Left forelimb (tissue), 1 donor: ENCODE results near the gene CREBRF.
"Not testable (repeated sequence)": the region's sequence is repeated elsewhere in the genome, so short reads cannot be mapped to it uniquely, and the experiment has no call there.

ENCODE experiments used
- DNase-seq: peaks from one replicate; pipeline ENCODE4 v3.0.0-alpha.2; 2018; ENCODE audit warnings: low spot score

Gene CREBRF

GRCh38 chr5:173039188-173039587, 17.0 kb upstream of the CREBRF start:
- no peak for DNase-seq

- no peak for DNase-seq
Measured at GRCh38 chr5:173039964-173040363, 16.2 kb upstream of the CREBRF start.

DNA sequence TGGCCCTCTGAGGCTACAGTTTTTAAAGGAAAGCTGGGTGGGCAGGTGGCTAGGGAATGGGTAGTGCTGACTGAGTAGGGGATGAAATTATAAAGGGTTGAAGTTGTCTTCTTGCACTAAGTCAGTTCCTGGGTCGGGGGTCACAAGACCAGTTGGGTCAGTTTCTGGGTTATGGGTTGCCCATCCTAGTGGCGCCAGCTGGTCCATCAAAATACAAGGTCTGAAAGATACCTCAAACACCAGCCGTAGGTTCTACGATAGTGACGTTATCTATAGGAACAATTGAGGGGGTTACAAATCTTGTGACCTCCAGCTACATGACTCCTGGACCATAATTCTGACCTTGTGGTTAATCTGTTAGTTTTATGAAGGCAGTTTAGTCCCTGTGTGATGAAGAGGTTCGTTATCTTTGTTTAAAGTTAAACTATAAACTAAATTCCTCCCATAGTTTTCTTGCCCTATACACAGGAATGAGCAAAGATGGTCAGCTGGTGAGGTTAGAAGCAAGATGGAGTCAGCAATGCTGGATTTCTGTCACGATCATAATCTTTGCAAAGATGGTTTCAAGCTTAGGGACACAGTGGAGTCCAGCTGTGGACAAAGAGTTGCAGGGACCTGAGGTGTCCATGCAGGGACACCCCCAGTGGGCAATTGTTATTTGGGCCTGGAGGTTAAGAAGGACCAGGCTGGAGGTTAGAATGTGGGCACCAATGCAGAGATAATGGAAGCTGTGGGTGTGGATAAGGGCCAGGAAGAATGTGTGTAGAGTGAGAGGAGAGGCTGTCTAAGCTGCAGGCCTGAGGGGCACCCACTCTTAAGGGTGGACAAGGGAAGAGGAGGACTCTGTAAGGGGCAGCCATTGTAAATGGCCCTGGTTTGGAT, 14.0 kb upstream of the CREBRF start:
- no peak for DNase-seq

DNA sequence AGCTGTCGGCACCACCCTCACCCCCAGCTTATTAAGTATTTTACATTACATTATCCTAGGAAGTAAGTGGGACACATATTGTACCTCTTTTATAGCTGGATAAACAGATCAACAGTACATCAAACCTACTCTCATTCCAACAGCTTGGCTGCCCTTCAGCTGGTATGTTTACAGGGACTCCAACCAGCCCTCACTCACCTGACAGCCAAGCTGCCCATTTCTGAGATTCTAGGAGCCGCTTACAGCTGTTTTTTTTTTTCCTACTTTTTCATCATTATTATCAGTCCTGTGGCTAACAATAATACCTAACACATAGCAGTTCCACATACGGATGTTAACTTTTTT, 13.4 kb upstream of the CREBRF start:
- no peak for DNase-seq

GRCh38 chr5:173045474-173045873, 10.7 kb upstream of the CREBRF start:
- no peak for DNase-seq

GRCh38 chr5:173047096-173047837, 8.9 kb upstream of the CREBRF start:
- DNase-seq, result not testable (repeated sequence)

DNA sequence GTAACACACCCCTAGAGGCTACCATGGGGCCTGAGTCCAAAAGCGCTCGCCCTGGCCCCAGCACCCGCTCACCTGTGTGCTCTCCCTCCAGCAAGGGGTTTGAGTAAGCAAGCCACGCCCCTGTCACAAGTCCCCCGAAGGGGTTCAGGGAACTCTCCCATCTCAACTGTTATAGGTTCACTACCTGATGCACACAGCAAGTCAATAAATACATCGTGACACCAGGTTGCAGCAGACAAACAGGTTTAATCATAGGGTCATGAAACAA, 8.4 kb upstream of the CREBRF start:
- no peak for DNase-seq

DNA sequence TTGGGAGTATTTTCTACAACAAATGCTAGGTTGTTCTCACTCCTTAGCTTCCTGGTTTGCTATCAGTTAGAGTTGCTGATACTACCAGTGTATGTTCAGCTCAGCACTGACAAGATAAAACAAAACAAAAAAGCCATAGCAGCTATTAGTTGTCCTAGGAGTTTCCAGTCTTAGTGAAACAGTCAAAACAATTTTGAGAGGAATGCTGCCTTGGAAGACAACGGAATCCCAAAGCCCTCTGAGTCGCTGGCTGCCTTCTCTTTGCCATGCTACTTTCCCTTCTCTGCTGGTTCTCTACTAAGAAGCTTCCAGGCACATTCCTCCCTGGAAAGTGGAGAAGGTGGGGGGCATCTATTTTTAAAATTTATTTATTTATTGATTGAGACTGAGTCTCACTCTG, 5.4 kb upstream of the CREBRF start:
- no peak for DNase-seq

DNA sequence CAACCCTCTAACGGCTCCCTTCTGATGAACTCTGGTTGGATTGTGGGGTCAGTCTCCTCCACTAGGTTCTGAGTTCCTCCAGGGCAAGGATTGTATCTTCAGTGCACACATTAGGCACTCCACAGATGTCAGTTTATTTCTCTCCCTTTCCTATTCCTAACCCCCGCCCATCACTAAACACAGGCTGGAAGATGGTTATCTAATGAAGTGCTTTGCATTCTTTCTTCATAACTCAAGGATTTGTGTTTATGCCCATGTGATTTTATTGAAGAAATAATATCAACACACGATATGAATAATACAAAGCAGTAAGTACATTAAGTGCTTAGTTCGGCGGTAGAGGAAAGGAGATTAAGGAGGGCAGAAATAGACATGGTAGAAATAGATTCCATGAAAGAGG, 4.4 kb upstream of the CREBRF start:
- no peak for DNase-seq

DNA sequence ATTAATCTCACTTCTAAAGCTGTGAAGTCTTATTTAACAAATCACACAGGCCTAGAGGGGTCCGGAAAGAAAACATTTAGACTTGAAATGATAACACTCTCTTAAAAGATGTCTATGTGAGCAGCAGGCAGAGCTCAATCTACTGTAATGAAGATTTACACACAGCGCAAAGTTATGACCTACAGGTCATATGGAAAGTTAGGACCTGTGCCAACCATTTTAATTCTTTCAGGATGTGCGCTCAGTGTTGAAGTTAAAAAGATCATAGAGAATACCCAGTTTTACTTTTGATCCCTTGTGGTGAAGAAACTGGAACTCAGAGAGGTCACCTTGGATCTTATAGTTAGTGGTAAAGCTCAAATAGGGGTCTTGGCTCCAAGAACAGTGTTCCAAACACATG, 3.1 kb upstream of the CREBRF start:
- DNase-seq, result no peak

DNA sequence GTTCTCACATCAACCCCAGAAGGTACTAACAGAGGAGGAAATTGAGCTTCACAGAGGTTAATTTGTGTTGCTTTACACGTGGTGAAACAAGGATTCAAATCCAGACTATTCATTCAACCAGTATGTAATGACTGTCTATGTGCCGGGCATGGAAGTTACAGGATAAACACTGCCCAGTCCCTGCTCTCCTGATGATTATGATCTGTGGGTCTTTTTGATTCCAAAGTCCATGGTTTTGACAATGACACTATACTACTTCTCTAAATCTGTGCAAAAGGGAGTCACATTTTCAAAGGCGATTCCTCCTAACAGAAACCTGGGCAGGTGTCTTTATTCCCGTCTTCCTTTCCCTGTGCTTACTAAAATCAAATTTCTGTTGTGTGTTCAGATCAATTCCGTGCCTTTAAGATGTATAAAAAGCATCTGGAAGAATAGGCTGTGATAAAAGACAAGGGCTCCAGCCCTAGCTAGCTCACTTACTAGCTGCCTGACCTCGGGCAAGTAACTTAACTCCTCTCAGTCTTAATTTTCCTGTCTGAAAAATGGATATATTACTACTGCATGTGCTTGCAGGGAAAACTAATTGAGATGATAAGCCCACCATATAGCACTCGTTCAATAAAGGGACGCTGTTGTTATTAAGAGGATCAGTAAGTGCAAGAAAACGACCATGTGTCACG, 970 bp upstream of the CREBRF start:
- DNase-seq, result no peak

DNA sequence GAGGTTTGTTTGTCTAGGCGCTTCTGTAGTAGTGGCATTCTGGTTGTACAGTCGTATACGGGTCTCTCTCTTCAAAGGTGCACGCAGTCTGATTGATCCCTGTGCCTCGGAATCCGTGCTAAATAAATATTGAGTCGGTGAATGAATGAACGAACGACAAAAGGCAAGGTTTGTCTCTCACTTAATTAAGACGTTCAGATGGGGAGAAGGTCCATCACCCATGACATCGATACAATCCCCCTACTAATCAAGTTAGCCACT, 500 bp upstream of the CREBRF start:
- no peak for DNase-seq

- no peak for DNase-seq
Measured at GRCh38 chr5:173056783-173057061, 570 bp downstream of the CREBRF start.

DNA sequence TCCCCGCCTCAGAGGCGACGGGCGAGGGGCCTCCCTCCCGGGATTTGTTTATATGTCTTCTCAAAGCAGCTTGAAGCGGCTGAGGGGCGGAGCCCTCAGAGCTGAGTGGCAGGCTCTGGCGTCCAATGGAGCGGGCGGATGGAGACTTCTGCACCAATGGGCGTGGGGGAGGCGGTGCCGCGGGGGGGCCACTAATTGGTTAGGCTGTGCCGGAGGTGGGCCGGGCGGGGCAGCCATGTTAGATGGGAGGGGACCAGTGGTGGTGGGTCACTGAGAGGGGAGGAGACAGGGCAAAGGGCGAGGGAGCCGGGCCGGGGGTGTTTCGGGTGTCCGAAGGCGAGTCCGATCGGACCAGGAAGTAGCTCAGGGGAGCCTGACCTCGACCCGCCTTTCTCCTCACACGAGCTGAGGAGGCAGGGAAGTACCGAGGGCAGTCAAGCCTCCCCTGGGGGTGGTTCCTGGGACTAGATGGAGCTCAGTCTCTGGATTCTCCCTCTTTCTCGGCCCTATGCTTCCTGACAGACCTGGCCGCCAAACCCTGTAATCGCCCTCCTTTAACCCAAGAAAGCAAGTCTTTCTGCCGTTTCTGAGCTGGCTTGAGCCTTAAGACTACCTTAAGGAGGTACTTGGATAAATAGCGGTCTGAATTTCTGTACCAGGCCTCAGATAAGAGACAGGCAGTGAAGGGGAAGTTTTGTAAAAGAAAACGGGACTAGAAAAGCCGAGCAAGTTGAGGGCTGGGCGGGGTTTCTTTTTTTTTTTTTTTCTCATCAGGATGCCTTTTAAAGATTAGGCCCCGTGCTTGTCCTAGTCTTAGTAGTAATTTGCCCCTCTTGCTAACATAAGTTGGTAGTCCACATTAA, 1.1 kb downstream of the CREBRF start:
- DNase-seq, result peak; percentile 99

DNA sequence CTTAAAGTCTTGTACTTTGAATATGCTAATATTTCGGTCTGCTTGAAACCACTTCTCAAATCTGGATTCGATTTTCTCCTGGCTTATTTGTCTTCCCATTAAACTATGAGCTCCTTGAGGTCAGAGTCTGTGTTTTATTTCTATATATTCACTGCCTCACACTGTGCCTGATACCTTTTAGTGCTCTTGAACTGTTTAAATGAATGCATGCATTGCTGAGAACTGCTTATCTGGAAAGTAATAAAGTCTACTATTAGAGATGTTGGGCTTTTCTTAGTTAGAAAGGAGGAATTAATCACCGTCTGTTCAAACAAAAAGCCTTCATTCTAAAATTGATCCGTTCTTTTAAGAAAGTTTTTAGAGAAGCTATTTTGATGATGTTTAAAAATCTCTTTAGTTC, 6.0 kb downstream of the CREBRF start:
- DNase-seq, result no peak

DNA sequence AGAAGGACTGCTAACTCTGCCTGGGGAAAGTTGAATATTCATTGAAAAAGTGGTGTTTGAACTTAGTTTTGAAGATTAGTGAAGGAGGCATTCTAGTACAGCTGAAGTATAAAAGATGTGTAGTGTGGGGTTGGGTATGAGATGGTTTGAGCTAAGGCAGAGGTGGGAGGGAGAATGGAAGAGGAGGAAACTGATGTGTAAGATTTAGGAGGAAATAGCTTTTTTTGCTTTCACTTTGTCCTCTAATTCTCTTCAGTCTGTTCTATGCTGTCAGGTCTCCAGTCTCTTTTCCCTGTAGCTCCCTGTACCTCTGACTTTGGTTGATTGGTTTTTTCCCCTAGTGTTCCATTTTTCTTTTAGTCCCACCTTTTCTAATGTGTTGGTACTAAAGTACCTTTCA, 9.0 kb downstream of the CREBRF start:
- no peak for DNase-seq

DNA sequence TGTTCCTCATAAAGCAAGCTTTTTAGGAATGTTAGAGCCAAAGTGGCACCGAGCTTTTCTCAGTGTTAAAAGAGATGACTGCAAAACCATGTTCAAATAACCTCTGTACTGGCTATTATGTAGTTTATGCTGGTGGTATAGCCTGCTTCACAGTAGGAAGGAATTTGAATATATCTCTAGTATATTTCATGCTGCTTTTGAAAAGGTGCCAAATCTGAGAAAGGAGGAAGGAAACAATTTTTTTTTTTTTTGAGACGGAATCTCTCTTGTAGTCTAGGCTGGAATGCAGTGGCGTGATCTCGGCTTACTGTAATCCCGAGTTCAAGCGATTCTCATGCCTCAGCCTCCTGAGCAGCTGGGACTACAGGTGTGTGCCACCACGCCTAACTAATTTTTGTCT, 13.5 kb downstream of the CREBRF start:
- no peak for DNase-seq

- no peak for DNase-seq
Measured at GRCh38 chr5:173075137-173075843, 19.1 kb downstream of the CREBRF start.

DNA sequence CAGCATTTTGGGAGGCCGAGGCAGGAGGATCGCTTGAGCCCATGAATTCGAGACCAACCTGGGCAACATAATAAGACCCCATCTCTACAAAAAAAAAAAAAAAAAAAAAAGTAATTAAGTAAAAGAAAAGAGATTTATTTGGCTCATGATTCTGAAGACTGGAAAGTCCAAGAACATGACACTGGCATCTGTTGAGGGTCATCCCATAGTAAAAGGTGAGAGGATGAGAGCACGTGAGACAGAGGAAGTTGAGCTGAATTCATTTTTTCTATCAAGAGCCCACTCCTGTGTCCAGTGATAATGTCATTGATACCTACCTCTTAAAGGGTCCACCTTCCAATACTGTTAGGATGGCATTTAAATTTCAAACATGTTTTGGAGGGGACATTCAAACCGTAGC, 19.8 kb downstream of the CREBRF start:
- DNase-seq, result no peak

DNA sequence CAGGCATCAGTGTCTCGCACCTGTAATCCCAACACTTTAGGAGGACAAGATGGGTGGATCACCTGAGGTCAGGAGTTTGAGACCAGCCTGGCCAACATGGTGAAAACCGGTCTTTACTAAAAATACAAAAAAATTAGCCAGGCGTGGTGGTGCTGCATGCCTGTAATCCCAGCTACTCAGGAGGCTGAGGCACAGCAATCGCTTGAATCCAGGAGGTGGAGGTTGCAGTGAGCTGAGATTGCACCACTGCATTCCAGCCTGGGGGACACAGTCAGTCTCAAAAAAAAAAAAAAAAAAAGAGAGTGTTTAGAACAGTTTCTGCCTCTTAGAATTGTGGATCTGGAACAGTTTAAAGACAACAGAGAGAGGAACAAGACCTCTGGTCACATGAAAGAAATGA, 20.3 kb downstream of the CREBRF start:
- not testable (repeated sequence) for DNase-seq

- no peak for DNase-seq
Measured at GRCh38 chr5:173078878-173079277, 22.7 kb downstream of the CREBRF start.

DNA sequence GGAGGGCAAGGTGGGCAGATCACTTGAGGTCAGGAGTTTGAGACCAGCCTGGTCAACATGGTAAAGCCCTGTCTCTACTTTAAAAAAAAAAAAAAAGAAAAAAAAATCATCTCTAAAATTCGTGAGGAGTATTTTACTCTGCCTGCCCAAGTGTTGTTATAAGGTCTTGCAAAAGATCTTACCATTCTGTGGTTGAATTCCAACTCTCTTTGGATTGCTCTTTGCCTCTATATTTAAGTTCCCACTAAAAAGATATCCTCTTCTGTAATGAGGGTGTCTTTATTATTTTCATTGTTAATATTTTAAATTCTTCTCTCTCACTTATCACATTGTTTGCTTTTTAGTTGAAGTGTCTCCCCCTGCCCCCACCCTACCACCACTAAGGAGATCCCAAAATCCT, 33.4 kb downstream of the CREBRF start:
- no peak for DNase-seq
